HG03175 (cell line): ENCODE measurements around the gene SCAP.
A peak's percentile ranks its signal among the peaks of the same experiment; 100 is the strongest.

Experiments
- ATAC-seq: cut with Tn5 transposase; IDR thresholded peaks from one replicate; pipeline ENCODE4 v1.9.1; 2021; ENCODE audit warnings: mild to moderate bottlenecking, moderate library complexity; ENCODE audit not compliant: unreplicated experiment

The SCAP gene

GRCh38 chr3:47404431-47404876 lies 71.3 kb downstream of the SCAP start:
- ATAC-seq = no peak

GRCh38 chr3:47399531-47400270 lies 76.0 kb downstream of the SCAP start:
- ATAC-seq = no peak

- ATAC-seq = no peak
Observed at GRCh38 chr3:47399016-47399415, 76.7 kb downstream of the SCAP start.

GRCh38 chr3:47398228-47398627 lies 77.5 kb downstream of the SCAP start:
- ATAC-seq = no peak

- ATAC-seq = no peak
Observed at GRCh38 chr3:47394881-47395280, 80.9 kb downstream of the SCAP start.

- ATAC-seq = no peak
Observed at GRCh38 chr3:47394140-47394870, 81.4 kb downstream of the SCAP start.

- ATAC-seq = no peak
Observed at GRCh38 chr3:47392933-47393332, 82.8 kb downstream of the SCAP start.

GRCh38 chr3:47385796-47386195 lies 89.9 kb downstream of the SCAP start:
- no peak for ATAC-seq

GRCh38 chr3:47385007-47385406 lies 90.7 kb downstream of the SCAP start:
- ATAC-seq = no peak

- ATAC-seq = no peak
Observed at GRCh38 chr3:47384425-47384824, 91.3 kb downstream of the SCAP start.

- ATAC-seq = peak; percentile 67
Observed at GRCh38 chr3:47381317-47382157, 94.2 kb downstream of the SCAP start.

- ATAC-seq = peak; percentile 77
Observed at GRCh38 chr3:47380601-47381316, 95.0 kb downstream of the SCAP start, which contains the start of gene PTPN23. Gene PTPN23 (plus strand): TSS chr3:47381021. CDS start chr3:47381097, 76 bp downstream.

- no peak for ATAC-seq
Observed at GRCh38 chr3:47380026-47380600, 95.6 kb downstream of the SCAP start.

GRCh38 chr3:47379411-47379899 lies 96.3 kb downstream of the SCAP start:
- ATAC-seq = no peak

GRCh38 chr3:47378869-47379268 lies 96.9 kb downstream of the SCAP start:
- no peak for ATAC-seq

GRCh38 chr3:47377186-47377585 lies 98.6 kb downstream of the SCAP start:
- no peak for ATAC-seq

GRCh38 chr3:47376393-47376792 lies 99.3 kb downstream of the SCAP start:
- ATAC-seq = no peak

GRCh38 chr3:47374587-47374986 lies 101.2 kb downstream of the SCAP start:
- ATAC-seq = no peak

- ATAC-seq = no peak
Observed at GRCh38 chr3:47370887-47371697, 104.6 kb downstream of the SCAP start.
